OCI-LY3 (cell line): ENCODE results near the gene AGR3.

ENCODE experiments used
- H2AFZ ChIP-seq: fragments of 200-600, 300-600 bp; shearing (Covaris generic); 2 replicates; pipeline ENCODE4 v1.6.0; 2014; ENCODE audit warnings: antibody characterized with exemption, low read depth, low read length
- H3K27ac ChIP-seq: fragments of 200-600, 300-600 bp; sonication (generic); 2 replicates; pipeline ENCODE4 v1.5.1; 2014; ENCODE audit warnings: mild to moderate bottlenecking, low read length, moderate library complexity, mixed read lengths
- H3K27me3 ChIP-seq: fragments of 200-600, 300-600 bp; sonication (generic); 2 replicates; pipeline ENCODE4 v1.6.1; 2014; ENCODE audit warnings: low read depth, low read length, mixed read lengths
- H3K36me3 ChIP-seq: fragments of 200-600, 300-600 bp; sonication (generic); replicated peaks from 2 replicates; pipeline ENCODE3; 2014; ENCODE audit warnings: low read depth, low read length, mixed read lengths
- H3K4me1 ChIP-seq: fragments of 300-600, 200-600 bp; sonication (generic); 2 replicates; pipeline ENCODE4 v1.6.1; 2014; ENCODE audit warnings: low read length, mixed read lengths
- H3K4me2 ChIP-seq: fragments of 200-600, 300-600 bp; sonication (generic); 2 replicates; pipeline ENCODE4 v1.6.1; 2014; ENCODE audit warnings: low read length, mixed read lengths
- H3K4me3 ChIP-seq: fragments of 300-600, 200-600 bp; sonication (generic); 2 replicates; pipeline ENCODE4 v1.5.1; 2014; ENCODE audit warnings: antibody characterized with exemption, mild to moderate bottlenecking, low read length, moderate library complexity
- H3K79me2 ChIP-seq: fragments of 300-600, 200-600 bp; shearing (Covaris generic); 2 replicates; pipeline ENCODE4 v1.6.1; 2014; ENCODE audit warnings: mild to moderate bottlenecking, low read length, mixed read lengths
- H3K9ac ChIP-seq: fragments of 300-600, 200-600 bp; shearing (Covaris generic); 2 replicates; pipeline ENCODE4 v1.6.0; 2014; ENCODE audit warnings: mild to moderate bottlenecking, low read length, moderate library complexity
- H3K9me3 ChIP-seq: fragments of 200-600, 300-600 bp; shearing (Covaris generic); 2 replicates; pipeline ENCODE4 v1.6.1; 2014; ENCODE audit warnings: low read length, mixed read lengths; ENCODE audit not compliant: insufficient read depth
- H4K20me1 ChIP-seq: fragments of 200-600, 300-600 bp; sonication (generic); 2 replicates; pipeline ENCODE4 v1.6.1; 2016; ENCODE audit warnings: low read length, mixed read lengths; ENCODE audit not compliant: insufficient read depth
- EZH2phosphoT487 ChIP-seq: fragments of 200-600 bp; shearing (Covaris generic); IDR thresholded peaks from 2 replicates; pipeline ENCODE4 v1.6.1; 2018; ENCODE audit warnings: antibody characterized with exemption, mixed run types, low read depth
- TF ChIP-seq, protein P1 (sequence below): fragments of 200-600, 300-600 bp; sonication (generic); IDR thresholded peaks from 2 replicates; pipeline ENCODE4 v1.5.1; 2014; ENCODE audit warnings: antibody characterized with exemption, low read length, low read depth

AGR3 gene

DNA sequence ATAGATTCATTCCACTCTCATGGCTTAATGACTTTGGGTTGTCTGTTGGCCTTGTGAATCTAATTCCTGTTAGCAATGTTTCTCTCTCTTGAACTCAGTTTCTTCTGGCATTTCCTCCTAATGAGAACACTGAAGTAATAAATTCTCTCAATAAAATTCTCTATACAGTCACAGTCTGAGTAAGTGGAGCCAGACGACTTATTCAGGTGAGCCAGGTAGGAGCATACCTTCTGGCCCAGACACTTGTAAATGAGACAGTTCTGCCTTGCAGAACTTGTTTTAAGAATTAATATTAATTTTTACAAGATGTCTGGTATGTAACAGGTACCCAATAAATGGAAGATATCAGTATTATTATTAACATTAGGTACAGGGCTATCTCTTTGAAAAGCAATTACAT is 48.4 kb downstream of the AGR3 start:
- Histone ChIP-seq H3K27ac (no peak overlapping the region), H3K36me3 (no peaks in the 10 kb centered on the region), H3K4me2 (no peak overlapping the region), H3K9me3 (no peaks in the 10 kb centered on the region), H2AFZ (no peak overlapping the region), H3K27me3 (no peaks in the 10 kb centered on the region), H3K79me2 (no peaks in the 10 kb centered on the region), H4K20me1 (no peaks in the 10 kb centered on the region), H3K4me1 (no peaks in the 10 kb centered on the region), H3K9ac (no peak overlapping the region), H3K4me3 (no peak overlapping the region)
- no peak for TF ChIP-seq EZH2phosphoT487
- TF ChIP-seq, protein P1, sequence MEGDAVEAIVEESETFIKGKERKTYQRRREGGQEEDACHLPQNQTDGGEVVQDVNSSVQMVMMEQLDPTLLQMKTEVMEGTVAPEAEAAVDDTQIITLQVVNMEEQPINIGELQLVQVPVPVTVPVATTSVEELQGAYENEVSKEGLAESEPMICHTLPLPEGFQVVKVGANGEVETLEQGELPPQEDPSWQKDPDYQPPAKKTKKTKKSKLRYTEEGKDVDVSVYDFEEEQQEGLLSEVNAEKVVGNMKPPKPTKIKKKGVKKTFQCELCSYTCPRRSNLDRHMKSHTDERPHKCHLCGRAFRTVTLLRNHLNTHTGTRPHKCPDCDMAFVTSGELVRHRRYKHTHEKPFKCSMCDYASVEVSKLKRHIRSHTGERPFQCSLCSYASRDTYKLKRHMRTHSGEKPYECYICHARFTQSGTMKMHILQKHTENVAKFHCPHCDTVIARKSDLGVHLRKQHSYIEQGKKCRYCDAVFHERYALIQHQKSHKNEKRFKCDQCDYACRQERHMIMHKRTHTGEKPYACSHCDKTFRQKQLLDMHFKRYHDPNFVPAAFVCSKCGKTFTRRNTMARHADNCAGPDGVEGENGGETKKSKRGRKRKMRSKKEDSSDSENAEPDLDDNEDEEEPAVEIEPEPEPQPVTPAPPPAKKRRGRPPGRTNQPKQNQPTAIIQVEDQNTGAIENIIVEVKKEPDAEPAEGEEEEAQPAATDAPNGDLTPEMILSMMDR = no peak

DNA sequence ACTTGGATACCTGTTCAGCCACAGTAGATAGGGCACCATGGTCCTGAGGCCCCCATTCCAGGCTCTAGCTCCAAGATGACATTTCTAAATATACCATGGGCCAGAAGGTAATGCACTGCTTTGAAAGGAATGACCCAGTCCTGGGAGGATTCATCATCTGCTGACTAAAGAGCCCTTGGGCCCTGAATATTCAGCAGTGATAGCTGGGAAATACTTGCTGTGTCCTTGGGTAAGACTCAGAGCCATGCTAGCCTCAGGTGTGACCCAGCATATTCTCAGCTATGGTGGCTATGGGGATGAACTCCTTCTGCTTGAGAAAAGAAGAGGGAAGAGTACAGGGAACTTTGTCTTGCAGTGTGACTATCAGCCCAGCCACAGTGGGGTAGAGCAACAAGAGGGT is 55.7 kb downstream of the AGR3 start:
- Histone ChIP-seq H3K4me3 (no peak overlapping the region), H4K20me1 (no peaks in the 10 kb centered on the region), H2AFZ (no peak overlapping the region), H3K4me2 (no peak overlapping the region), H3K9me3 (no peaks in the 10 kb centered on the region), H3K79me2 (no peaks in the 10 kb centered on the region), H3K27me3 (no peaks in the 10 kb centered on the region), H3K9ac (no peak overlapping the region), H3K27ac (no peak overlapping the region), H3K36me3 (no peaks in the 10 kb centered on the region), H3K4me1 (peaks cover 9% of the 10 kb centered on the region)
- TF ChIP-seq, protein P1 = no peak
- no peak for TF ChIP-seq EZH2phosphoT487

GRCh38 chr7:16822029-16822428 is 59.8 kb downstream of the AGR3 start:
- H3K9ac ChIP-seq = no peak overlapping the region
- H3K27ac ChIP-seq = no peak overlapping the region
- H3K9me3 ChIP-seq = no peaks in the 10 kb centered on the region
- H3K4me3 ChIP-seq = no peak overlapping the region
- no peaks in the 10 kb centered on the region for H3K79me2 ChIP-seq
- H3K4me2 ChIP-seq = no peak overlapping the region
- no peaks in the 10 kb centered on the region for H4K20me1 ChIP-seq
- H3K4me1 ChIP-seq = peaks cover 9% of the 10 kb centered on the region
- H3K27me3 ChIP-seq = no peaks in the 10 kb centered on the region
- H2AFZ ChIP-seq = no peak overlapping the region
- TF ChIP-seq, protein P1 = no peak
- no peak for TF ChIP-seq EZH2phosphoT487
- no peaks in the 10 kb centered on the region for H3K36me3 ChIP-seq

DNA sequence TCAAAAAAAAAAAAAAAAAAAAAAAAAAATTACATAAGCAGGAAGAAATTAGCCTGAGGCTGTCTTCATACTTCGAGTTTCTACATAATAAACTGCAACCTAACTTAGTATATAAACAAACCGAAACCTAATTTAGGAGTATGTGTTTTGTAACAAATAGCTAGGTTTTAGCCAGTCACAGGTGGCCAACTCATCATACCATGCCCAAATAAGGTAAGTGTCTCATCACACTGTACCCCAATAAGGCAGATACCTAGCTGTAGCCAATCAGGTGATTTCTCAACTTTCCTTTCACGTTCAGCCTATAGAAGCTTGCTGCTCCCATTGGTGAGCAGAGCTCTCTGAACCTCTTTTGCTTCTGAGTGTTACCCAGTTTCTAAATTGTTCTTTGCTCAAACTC is 63.1 kb downstream of the AGR3 start:
- Histone ChIP-seq H3K27me3 (no peaks in the 10 kb centered on the region), H3K4me1 (peaks cover 9% of the 10 kb centered on the region), H3K9ac (no peak overlapping the region), H3K36me3 (no peaks in the 10 kb centered on the region), H3K4me3 (no peak overlapping the region), H3K4me2 (no peak overlapping the region), H3K9me3 (no peaks in the 10 kb centered on the region), H3K27ac (no peak overlapping the region), H2AFZ (no peak overlapping the region), H3K79me2 (no peaks in the 10 kb centered on the region), H4K20me1 (no peaks in the 10 kb centered on the region)
- TF ChIP-seq EZH2phosphoT487 = no peak
- TF ChIP-seq, protein P1 = no peak
